ENCODE data around the gene PTPN6.

- peak; percentile 63 for TF ChIP-seq POLR2A (IDR thresholded peaks at IDR 0.05; ENCODE audit: low read length)
- no peak for TF ChIP-seq GATA1 (IDR thresholded peaks at IDR 0.05; ENCODE audit: low read depth, low read length)
Measured at GRCh38 chr12:6950811-6951540, at the start of gene PTPN6.

Data from erythroblast (primary cell).